ENCODE results near the gene ZCCHC7.

Gene ZCCHC7

DNA sequence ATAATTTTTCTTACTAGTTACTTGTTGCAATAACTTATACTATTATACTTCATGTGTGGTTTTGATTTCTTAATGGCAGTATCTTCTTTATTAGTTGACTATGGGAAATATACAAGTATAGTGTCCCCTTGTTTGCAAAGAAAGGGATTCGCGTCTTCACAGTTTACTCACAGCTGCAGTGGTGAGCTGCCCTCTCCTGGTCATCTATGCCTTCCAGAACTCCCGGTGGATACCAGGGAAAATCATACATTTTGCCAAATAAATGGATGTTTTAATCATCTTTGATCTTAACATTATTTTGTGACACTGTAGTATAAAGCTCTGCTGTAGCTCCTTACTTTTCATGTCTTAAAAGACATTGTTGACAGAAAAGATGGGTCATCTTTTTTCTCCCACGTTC lies 142.0 kb downstream of the ZCCHC7 start:
- DNase-seq (ENCODE audit: low read depth, low spot score), result no peak
- H3K4me3 ChIP-seq (ENCODE audit: low read depth, low read length), result no peak overlapping the region
- POLR2A ChIA-PET, result no interaction called here
- CTCF ChIA-PET, result interaction anchor here (0.9 to 2.9 kb wide), 7 partner anchors 10 to 390 kb away, joined by 3 to 16 read pairs (median 5); no protein-coding TSS in a partner anchor
- TF ChIP-seq, protein P1, sequence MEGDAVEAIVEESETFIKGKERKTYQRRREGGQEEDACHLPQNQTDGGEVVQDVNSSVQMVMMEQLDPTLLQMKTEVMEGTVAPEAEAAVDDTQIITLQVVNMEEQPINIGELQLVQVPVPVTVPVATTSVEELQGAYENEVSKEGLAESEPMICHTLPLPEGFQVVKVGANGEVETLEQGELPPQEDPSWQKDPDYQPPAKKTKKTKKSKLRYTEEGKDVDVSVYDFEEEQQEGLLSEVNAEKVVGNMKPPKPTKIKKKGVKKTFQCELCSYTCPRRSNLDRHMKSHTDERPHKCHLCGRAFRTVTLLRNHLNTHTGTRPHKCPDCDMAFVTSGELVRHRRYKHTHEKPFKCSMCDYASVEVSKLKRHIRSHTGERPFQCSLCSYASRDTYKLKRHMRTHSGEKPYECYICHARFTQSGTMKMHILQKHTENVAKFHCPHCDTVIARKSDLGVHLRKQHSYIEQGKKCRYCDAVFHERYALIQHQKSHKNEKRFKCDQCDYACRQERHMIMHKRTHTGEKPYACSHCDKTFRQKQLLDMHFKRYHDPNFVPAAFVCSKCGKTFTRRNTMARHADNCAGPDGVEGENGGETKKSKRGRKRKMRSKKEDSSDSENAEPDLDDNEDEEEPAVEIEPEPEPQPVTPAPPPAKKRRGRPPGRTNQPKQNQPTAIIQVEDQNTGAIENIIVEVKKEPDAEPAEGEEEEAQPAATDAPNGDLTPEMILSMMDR (IDR thresholded peaks at IDR 0.05; ENCODE audit: insufficient read depth, low read length, missing control alignments), result peak; percentile 47

DNA sequence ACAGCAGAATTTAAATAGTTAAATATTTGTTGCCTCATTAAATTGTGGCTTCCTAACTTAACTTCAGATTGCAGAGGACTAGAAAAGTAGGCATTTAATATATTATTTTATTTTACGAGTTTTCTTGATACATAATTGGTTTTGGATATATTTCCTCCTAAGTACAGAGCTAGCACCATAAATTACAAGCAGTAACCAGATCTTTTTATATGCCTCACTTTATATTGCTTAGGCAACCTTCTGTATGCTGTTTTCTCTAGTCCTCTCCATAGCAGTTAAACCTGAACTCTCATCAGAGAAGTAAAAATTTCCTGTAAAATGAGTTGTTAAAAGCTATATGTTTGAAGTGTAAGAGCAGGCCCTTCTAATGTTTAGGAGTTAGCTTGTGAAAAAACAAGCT lies 144.2 kb downstream of the ZCCHC7 start:
- H3K4me3 ChIP-seq (ENCODE audit: low read depth, low read length), result no peak overlapping the region
- ChIA-PET CTCF (interaction anchor here (1.6 kb wide), 1 partner anchor 391 kb away, joined by 5 read pairs; no protein-coding TSS in a partner anchor), POLR2A (no interaction called here)
- TF ChIP-seq, protein P1 (IDR thresholded peaks at IDR 0.05; ENCODE audit: insufficient read depth, low read length, missing control alignments), result no peak
- DNase-seq (ENCODE audit: low read depth, low spot score), result no peak

DNA sequence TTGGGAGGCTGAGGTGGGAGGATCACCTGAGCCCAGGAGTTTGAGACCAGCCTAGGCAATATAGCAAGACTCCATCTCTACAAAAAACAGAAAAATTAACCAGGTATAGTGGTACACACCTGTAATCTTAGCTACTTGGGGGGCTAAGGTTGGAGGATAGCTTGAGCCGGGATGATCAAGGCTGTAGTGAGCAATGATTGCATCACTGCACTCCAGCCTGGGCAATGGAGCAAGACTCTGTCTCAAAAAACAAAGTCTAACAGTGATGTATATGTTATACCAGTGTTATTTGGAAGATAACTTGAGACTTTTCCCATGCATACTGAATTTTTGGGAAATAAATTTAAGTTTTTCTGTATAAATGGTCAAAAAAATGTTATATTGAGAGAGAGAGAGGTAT lies 146.3 kb downstream of the ZCCHC7 start:
- CTCF ChIA-PET, result no interaction called here
- no peak for DNase-seq (ENCODE audit: low read depth, low spot score)
- TF ChIP-seq, protein P1 (IDR thresholded peaks at IDR 0.05; ENCODE audit: insufficient read depth, low read length, missing control alignments), result no peak
- H3K4me3 ChIP-seq (ENCODE audit: low read depth, low read length), result no peak overlapping the region
- POLR2A ChIA-PET, result no interaction called here

DNA sequence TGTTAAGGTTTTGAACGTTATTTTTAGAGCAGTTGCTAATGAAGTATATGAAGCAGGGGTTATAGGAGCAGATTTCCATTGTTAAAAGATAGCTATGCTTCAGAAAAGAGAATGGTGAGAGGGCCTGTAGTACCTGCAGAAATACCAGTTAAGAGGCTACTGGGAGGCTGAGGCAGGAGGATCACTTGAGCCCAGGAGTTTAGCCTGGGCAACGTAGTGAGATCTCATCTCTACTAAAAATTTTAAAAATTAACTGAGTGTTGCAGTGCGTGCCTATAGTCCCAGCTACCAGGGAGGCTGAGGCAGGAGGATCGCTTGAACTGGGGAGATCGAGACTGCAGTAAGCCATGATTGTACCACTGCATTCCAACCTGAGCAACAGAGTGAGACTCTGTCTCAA lies 148.8 kb downstream of the ZCCHC7 start:
- H3K4me3 ChIP-seq (ENCODE audit: low read depth, low read length), result no peak overlapping the region
- ChIA-PET POLR2A (no interaction called here), CTCF (interaction anchor here (1.5 kb wide), 1 partner anchor 98 kb away, joined by 3 read pairs; no protein-coding TSS in a partner anchor)
- DNase-seq (ENCODE audit: low read depth, low spot score), result no peak
- TF ChIP-seq, protein P1 (IDR thresholded peaks at IDR 0.05; ENCODE audit: insufficient read depth, low read length, missing control alignments), result no peak

DNA sequence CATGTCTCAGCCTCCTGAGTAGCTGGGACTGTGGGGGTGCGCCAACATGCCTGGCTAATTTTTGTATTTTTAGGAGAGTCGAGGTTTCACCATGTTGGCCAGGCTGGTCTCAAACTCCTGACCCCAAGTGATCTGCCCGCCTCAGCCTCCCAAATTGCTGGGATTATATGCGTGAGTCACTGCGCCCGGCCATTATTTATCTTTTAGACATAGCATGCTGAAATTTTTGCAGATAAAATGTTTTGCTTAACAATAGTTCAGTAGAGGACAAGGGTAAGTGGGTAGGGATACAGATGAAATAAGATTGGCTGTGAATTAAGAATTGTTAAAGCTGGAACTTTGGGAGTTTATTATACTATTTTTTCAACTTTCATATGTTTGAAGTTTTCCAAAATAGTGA lies 151.3 kb downstream of the ZCCHC7 start:
- CTCF ChIA-PET, result no interaction called here
- no peak overlapping the region for H3K4me3 ChIP-seq (ENCODE audit: low read depth, low read length)
- DNase-seq (ENCODE audit: low read depth, low spot score), result no peak
- TF ChIP-seq, protein P1 (IDR thresholded peaks at IDR 0.05; ENCODE audit: insufficient read depth, low read length, missing control alignments), result no peak
- POLR2A ChIA-PET, result no interaction called here

DNA sequence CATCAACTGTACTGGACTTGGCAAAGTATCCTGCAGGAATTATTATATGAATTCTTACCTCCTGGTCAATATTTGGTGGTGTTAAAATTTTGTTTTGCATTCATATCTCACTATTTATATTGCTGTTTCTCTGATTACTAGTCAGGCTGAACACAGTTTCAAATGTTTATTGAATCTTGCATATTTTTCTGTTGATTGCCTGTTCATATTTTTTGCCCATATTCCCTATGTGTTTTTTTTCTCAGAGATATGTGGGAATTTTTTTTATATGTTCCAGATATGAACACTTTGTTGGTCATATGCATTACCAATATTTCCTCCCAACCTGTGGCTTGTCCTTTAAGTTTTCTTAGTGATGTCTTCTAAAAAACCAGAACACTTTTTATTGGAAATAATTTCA lies 153.2 kb downstream of the ZCCHC7 start:
- H3K4me3 ChIP-seq (ENCODE audit: low read depth, low read length), result no peak overlapping the region
- ChIA-PET POLR2A (no interaction called here), CTCF (interaction anchor here (0.9 kb wide), 1 partner anchor 25 kb away, joined by 3 read pairs; no protein-coding TSS in a partner anchor)
- TF ChIP-seq, protein P1 (IDR thresholded peaks at IDR 0.05; ENCODE audit: insufficient read depth, low read length, missing control alignments), result no peak
- DNase-seq (ENCODE audit: low read depth, low spot score), result no peak

Data from AG04449 (cell line).